SH-SY5Y (cell line): ENCODE results near the gene PLEKHA5.

ENCODE experiments used
- GATA2 ChIP-seq: IDR thresholded peaks from 2 replicates; pipeline ENCODE4 v1.6.1; 2011; ENCODE audit warnings: mild to moderate bottlenecking, low read depth, low read length
- GATA3 ChIP-seq: IDR thresholded peaks from 2 replicates; pipeline ENCODE4 v1.6.1; 2011; ENCODE audit warnings: low read depth, mild to moderate bottlenecking, low read length, moderate library complexity

DNA sequence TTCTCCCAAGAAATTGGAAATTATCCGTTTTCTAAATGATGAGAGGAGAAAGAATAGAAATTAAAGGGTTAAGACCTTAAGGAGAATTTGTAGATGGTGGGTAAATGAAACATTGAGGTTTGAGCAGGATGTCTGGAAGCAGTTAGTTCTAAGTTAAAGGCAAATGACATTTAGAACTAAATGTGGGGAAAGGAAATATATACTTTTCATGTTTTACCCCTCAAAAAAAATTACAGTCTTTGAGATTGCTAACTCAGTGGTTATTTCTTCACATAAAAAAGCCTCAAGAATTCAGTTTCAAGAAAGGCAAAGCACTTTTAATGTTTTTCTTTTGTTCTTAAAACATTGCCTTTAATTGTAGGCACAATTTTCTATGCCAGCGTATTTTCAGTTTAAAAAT is 114.0 kb downstream of the PLEKHA5 start:
- TF ChIP-seq GATA2, result no peak
- no peak for TF ChIP-seq GATA3
